Posterior cingulate gyrus (tissue), 11 donors: Measurements from ENCODE around the gene ENTR1.
A peak's percentile ranks its signal among the peaks of the same experiment; 100 is the strongest.

Experiments
- DNase-seq, 10 donors: peaks; one replicate each; pipeline versions ENCODE4 v3.0.0 to v3.0.0-alpha.2; 2020 to 2021; ENCODE audit warnings: mixed read lengths in 3 of 10
- intact Hi-C: fragments of 100-400 bp; cut with DNase I; formaldehyde crosslinking; loops from one replicate; pipeline ENCODE4 v1.15.1; 2023

Gene ENTR1, protein sequence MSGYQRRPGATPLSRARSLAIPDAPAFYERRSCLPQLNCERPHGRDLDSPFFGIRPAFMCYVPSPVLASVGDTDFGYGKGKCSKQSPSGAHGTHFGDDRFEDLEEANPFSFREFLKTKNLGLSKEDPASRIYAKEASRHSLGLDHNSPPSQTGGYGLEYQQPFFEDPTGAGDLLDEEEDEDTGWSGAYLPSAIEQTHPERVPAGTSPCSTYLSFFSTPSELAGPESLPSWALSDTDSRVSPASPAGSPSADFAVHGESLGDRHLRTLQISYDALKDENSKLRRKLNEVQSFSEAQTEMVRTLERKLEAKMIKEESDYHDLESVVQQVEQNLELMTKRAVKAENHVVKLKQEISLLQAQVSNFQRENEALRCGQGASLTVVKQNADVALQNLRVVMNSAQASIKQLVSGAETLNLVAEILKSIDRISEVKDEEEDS

DNA sequence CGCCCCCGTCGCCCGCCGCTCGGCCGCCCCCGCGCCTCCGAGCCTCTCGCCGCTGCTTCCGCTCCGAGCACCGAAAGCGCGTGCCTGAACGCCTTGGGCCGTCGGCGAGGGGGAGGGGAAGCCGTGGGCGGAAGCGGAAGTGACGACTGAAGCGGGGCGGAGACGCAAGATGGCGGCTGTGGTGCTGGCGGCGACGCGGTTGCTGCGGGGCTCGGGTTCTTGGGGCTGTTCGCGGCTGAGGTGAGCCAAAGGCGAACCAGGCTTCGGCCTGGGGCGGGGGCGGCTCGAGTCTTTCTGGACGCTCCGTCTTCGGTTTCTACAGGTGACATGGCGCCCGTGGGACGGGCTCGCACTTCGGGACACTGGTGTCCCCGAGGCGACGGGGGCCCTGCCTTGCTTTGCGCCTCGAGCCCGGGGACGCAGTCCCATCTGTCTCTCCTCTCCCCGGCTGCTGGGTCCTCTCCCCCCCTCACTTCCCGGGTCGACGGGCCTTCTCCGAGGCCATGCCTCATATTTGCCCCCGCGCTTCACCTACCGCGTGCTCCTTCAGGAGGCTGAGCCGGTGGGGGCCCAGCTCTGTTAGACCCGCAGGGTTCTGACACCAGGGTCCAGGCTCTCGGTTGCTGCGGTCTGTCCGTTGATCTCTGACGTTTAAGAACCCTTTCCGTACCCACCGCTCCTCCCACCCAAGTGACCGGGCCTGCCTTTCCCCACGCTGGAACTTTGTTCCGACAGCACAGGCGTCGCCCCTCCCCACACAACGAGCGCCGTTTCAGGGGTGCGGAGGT, at the start of gene ENTR1, which contains the start of gene PMPCA:
Gene ENTR1, minus strand, starts transcription at position 115 of the 788 bp plus-strand sequence. CDS start 217 bp downstream, outside the sequence.
Gene PMPCA, plus strand, starts transcription at position 159 of the 788 bp plus-strand sequence. Its CDS starts 11 bp downstream, at position 170.
- intact Hi-C loops: loop anchor here (1.0 to 5.0 kb wide), 2 partner anchors 10 to 72 kb away; partner anchors contain the start of genes SEC16A and SNAPC4
- DNase-seq: peak; percentile 85 to 99 (median 94)

DNA sequence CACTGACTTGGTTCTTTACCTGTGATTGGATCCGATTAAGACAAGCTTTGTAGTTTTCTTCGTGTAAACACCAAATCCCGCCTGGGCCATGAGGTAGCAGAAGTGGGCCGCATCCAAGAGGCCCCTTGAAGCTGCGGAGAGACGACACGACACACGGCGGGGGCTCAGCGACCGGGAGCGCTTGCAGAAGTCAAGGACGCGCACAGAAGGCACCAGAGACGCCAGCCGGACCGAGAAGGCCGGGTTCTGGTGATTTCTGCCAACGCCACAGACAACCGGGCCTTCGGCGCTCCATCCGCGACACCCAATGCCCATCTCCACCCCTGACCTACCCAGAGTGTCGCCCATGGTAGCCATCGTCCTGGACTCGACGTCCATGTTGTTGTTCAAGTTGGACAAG, 49.0 kb upstream of the ENTR1 start:
- no peak for DNase-seq
- intact Hi-C loops: no loop called here

DNA sequence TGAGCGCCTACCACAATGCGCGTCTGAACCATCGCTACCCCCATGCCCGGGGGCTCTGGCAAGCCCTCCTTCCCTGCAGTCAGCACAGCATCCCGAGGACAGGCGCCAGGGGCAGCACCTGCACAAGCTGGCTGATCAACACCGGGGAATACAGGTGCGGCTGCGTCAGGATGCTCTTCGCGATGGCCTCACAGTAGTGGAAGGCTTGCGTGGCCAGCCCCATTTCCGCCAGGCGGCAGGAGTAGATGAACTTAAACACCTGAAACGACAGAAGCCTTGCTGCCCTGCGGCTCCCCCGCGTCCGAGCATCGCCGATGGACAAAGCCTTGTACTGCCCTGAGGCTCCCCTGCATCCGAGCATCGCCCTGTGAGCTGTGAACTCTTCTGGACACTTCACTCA, 46.9 kb upstream of the ENTR1 start:
- DNase-seq: peak in 1 of 10 donors; percentile 54
- intact Hi-C loops: no loop called here

DNA sequence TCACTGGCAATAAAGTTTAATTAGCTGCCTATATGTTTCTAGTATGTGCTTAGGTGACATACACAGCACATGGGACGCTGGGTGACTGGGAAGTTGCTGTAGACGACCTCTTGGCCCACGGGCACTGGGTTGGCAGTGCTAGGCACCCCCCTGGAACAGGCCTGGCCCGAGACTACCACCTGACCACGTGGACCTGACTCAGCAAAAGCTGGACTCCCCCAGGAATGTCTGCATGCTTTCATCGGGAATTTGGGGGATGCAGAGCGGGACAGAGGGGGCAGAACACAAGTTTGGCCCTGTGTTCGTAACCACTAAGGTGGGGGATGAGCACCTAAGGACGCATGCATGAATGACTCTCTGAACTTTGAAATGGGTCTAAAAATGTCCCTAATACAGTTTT, 45.8 kb upstream of the ENTR1 start:
- peak in 1 of 10 donors; percentile 49 for DNase-seq
- intact Hi-C loops: no loop called here

DNA sequence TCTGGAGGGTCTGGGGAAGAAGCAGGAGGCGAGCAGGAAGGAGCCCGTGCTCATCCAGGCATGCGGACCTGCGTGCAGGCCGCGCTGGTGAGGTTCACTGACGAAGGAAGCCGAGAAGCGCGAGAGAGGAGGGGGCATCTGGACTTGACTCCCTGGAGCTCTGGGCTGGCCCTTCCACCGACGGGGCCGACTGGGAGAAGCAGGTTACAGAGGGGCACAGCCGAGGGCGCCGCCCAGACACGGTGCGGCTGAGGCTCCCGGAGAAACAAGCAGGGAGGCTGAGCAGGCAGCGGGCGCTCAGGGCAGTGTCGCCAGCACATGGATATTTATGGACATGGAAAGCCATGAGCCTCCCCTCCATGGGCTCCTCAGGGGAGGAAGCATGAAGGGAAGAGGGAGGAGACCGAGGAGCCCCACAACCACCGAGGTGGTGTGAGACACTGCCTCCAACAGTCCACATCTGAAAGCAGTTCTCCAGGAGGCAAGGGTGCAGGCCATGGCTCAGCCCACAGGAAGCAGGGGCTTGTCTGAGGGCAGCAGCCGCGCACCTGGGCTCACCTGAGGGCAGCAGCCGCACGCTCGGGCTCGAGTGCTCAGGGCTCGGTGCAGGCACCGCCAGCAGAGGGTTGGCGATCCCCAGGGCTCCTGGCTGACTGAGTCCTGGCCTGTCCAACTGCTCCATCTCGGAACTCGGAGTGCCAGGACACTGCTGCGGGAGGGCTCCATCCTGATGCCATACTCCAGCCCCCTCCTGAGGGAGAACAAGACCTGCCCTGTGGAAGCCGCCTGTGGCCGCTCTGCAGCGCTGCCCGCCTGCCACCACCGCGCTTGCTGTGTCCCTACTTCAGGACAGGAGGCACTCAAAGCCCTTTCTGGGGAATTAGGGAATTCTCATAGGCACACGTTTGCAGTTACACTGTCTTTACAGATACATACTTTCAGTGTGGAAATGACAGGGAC, 44.9 kb upstream of the ENTR1 start:
- intact Hi-C loops: no loop called here
- peak in 1 of 10 donors; percentile 75 for DNase-seq

DNA sequence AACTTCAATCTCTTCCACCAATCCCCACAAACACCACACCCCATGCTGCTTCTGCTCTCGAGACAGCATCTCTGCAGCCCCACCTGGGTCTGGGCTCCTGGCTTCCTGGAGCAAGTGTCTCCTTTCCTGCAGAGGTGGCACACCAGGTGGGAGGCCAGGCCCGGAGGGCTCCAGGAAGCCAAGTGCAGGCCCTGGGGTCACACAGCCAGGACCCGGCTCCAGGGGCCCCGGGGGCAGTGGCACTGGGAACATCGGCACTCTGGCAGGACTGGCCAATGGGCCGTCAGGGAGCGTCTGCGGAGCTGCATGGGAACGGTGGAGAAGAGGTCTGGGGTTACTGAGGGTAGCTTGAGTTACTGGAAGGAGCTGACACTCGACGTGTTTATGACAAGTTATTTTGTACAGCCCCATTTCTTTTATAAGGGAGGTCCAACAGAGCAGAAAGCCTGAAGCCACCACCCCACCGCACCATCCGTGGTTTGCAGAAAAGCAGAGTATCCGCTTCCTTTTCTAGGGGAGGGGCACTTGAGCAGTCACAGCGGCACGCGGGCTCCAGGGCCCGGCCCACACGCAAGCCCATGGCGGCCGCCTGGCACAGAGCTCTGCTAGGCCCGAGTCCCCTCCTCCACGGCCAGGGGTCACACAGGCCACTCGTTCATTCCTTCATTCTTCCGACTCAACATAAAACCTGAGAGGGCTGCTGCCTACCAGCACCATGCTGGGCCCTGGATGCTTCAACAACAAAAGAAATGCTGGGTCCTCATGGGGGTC, 43.8 kb upstream of the ENTR1 start:
- intact Hi-C loops: no loop called here
- DNase-seq: no peak

DNA sequence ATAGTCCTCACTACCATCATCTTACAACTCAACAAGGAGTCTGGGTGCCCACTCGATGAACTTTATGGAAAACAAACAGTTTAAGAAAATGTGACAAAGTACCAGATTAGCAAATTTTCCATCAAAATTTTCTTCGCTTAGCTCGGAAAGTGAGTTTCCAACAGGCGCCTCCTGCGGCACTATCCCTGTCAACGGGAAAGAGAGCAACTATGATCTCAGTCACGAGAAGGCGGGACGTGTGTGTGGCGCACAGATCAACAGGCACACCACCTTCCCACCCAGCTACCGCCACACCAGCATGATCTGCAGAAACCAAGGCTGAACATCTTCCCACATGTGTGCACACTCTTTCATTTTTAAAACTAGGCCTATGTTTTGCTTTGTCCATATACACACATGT, 42.9 kb upstream of the ENTR1 start:
- DNase-seq: no peak
- intact Hi-C loops: no loop called here

DNA sequence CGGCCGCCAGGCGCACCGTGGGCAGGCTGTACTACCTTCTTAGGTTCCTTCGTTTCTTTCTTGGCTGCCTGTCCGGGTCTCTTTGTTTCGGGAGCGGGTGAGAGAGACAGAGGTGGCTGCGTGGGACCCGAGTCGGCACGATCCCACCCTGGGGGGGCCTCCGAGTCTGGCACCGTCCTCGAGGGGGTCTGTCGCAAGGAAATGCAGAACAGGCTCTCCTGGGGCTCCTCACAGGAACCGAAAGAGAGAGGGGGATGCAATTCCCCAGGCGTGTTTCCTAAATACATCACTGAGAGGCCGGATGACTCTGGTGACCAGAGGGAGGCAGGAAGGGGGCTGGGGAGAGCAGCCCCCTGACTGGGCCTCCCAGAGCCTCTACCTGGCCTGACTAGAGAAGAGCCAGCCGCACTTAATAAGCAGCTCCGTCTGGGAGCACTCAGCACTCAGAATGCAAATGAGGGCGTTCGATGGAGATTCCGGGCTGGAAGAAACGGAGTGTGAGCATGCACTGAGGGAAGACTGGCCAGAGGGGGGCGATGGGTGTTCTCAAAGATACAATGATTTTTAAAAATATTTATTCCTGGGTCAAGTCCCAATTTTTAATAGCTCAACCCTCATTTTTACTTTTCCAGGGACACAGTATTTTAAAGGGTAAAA, 40.9 kb upstream of the ENTR1 start:
- intact Hi-C loops: no loop called here
- DNase-seq: no peak

DNA sequence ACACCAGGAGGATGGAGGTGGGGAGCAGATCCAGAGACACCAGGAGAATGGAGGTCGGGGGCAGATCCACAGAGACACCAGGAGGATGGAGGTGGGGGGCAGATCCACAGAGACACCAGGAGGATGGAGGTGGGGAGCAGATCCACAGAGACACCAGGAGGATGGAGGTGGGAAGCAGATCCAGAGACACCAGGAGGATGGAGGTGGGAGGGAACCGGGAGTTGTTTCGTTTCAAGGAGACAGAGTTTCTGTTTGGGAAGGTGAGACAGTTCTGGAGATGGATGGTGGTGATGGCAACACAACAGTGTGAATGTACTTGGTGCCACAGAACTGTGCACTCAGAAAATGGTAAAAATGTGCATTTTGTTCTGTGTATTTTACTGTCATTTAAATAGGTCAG, 38.2 kb upstream of the ENTR1 start:
- intact Hi-C loops: no loop called here
- no peak for DNase-seq

DNA sequence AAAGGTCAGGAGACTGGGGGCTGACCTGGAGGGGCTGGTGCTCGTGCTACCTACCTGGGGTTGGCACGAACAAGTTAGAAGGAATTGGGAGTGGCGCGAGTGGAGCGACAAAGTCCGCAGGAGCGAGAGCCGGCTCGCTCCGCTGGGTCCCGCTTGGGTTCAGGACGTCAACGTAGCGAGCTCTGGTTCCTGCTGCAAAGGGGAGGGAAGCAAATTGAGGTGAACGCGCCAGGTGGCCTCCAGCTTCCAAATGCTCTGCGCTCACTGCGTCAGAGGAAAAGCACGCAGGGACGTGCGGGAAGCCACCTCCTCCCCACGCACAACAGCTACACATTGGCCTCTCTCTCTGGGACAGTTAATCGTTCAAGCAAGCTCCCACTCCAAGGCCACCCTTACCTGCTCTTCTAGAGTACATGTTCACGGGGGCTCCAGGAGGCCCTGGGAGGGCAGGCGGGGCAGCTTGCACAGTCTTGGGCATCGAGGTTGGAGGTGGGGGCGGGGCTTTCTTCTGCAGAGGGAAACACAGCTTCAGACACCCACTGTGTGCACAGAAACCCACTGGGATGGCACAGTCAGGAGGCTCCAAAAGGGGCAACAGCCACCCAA, 36.9 kb upstream of the ENTR1 start:
- no peak for DNase-seq
- intact Hi-C loops: no loop called here

DNA sequence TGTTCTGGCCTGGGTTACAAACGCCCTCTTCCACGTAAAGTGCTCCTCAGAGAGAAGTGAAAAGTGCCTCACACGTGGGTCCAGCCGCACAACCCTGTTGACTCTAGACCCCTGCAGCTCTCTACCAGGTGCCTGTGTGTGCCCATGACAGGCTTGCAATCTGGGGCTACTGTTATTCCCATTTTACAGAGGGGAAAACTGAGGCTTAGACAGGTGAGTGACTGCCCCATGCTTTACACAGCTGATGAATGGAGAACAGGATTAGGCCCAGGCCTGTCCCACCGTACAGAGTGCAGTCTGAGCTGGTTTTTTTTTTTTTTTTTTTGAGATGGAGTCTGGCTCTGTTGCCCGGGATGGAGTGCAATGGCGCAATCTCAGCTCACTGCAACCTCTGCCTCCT, 35.4 kb upstream of the ENTR1 start:
- DNase-seq: no peak
- intact Hi-C loops: no loop called here

DNA sequence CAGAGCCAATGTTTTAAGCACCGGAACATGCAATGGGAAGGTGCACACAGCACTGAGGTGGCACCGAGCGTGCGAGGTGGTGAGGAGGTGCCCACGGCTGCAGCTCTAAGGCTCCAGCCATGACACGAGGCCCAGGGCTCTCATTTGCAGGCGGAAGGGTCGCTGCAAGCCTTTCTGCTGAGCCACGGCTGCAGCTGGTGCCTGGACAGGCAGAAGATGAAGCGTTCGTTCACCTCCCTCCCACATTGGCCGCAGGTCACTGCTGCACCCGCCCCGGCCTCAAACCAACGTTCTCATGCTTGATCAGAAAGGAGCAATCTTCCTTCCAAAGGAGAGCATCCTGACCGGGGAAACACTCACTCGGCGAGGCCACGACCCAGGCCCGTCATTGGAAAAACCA, 33.7 kb upstream of the ENTR1 start:
- intact Hi-C loops: no loop called here

DNA sequence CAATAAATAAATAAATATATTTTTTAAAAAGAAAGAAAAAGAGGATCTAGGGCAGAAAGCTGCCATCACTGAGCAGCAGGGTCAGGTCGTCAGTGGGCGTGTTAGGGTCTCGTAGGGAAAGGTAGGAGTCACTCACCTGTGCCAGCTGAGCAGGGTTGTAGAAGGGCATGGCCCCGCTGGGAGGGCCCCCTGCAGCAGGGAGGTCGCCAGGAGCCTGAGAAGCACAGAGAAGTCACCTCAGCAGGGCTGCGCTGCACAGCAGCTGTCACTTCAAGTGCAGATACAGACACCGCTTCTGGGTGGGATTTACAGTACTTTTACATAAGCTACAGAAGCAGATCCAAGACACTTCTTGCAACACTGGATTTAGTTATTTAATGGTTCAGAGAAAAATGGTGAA, 33.3 kb upstream of the ENTR1 start:
- no peak for DNase-seq
- intact Hi-C loops: no loop called here

More for the DNA sequence above, 33.7 kb upstream of the ENTR1 start:
- no peak for DNase-seq

DNA sequence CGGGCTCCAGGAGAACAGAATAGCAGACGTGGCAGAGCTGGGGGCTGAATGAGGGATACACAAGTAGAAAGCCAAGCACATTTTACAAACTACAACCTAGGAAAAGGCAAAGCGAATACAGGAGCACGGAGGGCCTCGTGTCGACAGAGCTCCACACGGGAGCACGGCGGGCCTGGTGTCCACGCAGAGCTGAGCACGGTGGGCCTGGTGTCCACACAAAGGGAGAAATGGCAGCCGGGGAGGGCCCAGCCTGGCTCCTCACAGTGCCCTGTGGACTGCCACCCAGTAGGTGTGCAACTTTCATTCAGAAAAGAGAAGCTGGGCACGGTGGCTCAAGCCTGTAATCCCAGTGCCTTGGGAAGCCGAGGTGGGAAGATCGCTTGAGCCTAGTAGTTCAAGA, 32.7 kb upstream of the ENTR1 start:
- intact Hi-C loops: no loop called here
- DNase-seq: no peak

DNA sequence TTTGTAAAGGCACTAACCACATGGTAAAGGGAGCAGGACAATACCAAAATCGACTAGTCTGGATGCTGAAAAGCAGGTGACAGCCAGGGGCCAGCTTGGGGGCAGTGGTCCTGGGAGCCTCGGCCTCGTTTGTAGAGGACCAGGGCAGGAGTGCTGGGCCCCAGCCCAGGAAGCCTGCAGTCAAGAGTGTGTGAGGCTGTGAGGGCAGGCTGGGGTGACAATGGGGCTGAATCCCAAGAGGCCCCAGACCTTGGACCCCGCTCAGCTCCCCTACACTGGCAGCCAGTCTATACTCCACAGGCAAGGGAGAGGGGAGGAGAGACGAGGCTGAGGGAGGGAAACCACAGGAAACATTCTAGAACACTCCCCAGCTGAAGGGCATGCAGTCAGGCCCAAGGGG, 31.9 kb upstream of the ENTR1 start:
- intact Hi-C loops: no loop called here
- no peak for DNase-seq

DNA sequence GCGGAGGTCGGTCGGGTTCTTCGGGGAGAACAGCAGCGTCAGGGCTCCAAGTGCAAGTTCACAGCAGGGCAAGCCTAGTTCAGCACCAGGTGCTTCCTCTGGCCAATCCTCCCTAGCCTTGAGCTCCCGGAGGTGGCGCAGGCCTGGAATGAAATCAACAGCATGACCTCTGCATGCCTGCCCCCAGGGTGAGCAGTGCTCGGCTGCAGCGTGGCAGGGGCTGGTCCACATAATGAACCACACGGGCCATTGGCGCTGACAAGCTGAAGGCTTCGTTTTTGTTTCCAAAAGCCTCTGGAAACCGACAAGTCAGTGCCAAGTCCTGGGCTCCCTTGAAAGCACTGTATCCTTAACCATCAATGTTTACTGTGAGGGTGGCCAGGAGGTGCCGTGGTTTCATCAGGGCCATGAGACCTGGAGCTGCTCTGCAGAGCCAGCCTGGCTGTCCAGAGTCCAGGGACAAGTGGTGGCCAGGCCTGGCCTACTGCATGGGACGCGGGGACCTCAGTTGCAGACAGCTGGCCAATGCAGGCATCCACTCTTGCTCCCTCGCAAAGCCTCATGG, 31.3 kb upstream of the ENTR1 start:
- intact Hi-C loops: no loop called here
- DNase-seq: no peak

DNA sequence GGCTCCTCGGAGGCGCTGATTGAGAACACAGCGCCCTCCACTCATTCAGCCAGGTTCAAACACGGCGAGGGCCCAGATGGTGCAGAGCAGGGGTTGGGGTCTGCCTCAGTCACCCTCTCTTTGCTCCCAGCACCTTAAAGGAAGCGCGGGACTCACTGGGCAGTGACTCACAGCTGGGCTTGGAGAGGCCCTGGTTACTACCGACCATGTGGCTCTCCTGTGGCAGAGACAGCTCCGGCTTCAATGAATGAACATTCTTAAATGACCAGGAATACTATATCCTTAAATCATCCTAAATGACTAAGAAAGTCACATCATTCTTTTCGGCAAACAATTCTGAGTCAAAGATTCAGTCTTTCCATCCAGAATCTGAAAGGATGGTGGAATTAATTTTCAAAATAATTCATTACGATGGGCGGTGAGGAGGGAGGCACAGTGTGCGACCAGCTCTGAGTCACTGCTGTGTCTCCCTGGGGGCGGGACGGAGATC, 30.8 kb upstream of the ENTR1 start:
- intact Hi-C loops: no loop called here
- DNase-seq: no peak
